ENCODE results near the gene OBSCN.

DNA sequence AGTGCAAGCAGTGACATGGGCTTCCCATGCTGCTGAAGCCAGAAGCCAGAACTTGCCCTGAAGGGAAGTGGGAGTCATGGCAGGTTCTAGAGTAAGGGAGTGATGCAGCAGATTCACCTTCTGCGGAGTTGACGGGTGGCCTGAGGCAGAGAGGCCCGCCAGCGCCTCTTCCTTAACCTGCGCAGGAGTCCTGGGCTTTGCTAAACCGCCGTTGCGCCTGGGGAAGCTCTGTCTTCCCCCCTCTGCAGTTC, 67.3 kb downstream of the OBSCN start:
- TF ChIP-seq EZH2 (IDR thresholded peaks at IDR 0.05) = no peak
- no peak for TF ChIP-seq CTCF (IDR thresholded peaks at IDR 0.05)
- no peak for TF ChIP-seq EZH2phosphoT487 (IDR thresholded peaks at IDR 0.05)
